RKO (cell line): Measurements from ENCODE around the gene BHLHE41.

Experiments used
- DNase-seq: peaks from one replicate; pipeline ENCODE4 v3.0.0-alpha.2; 2016; ENCODE audit warnings: low spot score

BHLHE41 gene

DNA sequence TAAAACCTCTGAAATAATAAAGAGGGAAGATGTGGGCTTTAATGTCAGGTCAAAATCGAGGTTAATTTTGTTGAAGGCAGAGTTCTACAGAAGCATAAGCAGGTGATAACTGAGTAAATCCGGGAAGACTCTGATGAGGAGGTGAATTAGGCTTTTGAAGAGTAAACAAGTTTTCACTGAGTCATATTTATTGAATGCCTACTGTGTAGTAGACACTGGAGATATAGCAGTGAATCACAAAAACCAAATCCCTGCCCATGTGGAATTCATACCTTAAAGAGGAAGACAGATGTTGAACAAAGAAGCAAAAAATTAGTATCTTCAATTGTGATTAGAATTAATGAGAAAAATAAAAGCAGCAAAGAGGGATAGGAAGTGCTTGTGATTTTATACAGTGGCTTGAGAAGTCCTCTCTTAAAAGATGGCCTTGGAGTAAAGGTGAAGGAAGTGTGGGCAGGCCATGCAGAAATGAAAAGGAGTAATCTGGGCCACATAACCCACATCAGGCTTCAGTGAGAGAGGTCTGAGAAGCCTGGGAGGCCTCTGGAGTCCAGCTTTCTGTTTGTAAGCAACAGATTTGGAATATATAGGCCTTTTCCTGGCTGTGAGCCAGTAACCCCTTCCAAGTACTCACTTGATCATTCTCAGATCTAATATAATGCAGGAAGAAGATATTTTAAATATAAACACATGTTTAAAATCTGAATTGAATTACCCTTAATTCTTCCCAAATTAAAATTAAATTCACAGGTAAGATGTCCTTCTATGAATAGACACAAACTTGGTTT lies 46.7 kb downstream of the BHLHE41 start:
- DNase-seq: no peak
